PC-3 (cell line): ENCODE measurements around the gene NUDT3. TPM values are rescaled to one million over a fixed set of nuclear protein-coding genes. Genes with fewer than 3 reads are reported as not detected.

Experiments used
- ATAC-seq: fragments of 200-7000 bp; cut with Tn5 transposase; 2 replicates; pipeline ENCODE4 v1.9.1; 2020; ENCODE audit warnings: mild to moderate bottlenecking, moderate library complexity
- BruUV-seq: library from RNA; stranded (reverse); fragments of 400-500 nt; replicated peaks from 2 replicates; lab custom pipeline; 2021; lab: Mats Ljungman, UMichigan
- CTCF ChIA-PET: fragments of 300-600 bp; sonication (Branson Sonifier 250); formaldehyde crosslinking; loops from one replicate; lab custom pipeline; 2022; ENCODE audit warnings: antibody characterized with exemption; lab: Charles Lee
- POLR2A ChIA-PET: fragments of 300-600 bp; sonication (Branson Sonifier 250); formaldehyde crosslinking; loops from one replicate; lab custom pipeline; 2022; ENCODE audit warnings: antibody characterized with exemption; ENCODE audit not compliant: unreplicated experiment; lab: Charles Lee
- DNase-seq: peaks from one replicate; pipeline ENCODE4 v3.0.0-alpha.2; 2015
- H2AFZ ChIP-seq: fragments of 300-600 bp; sonication (generic); 2 replicates; pipeline ENCODE4 v1.6.0; 2016; ENCODE audit warnings: antibody characterized with exemption, low read length
- H3F3A ChIP-seq: fragments of 300-600 bp; sonication (generic); one replicate; pipeline ENCODE4 v1.6.0; 2017; ENCODE audit warnings: antibody characterized with exemption, low read length, control low read depth, mild to moderate bottlenecking; ENCODE audit not compliant: unreplicated experiment
- H3K27ac ChIP-seq: fragments of 300-600 bp; sonication (generic); 2 replicates; pipeline ENCODE4 v1.5.1; 2016; ENCODE audit warnings: mild to moderate bottlenecking, low read length
- H3K27me3 ChIP-seq: fragments of 300-600 bp; sonication (generic); 2 replicates; pipeline ENCODE4 v1.6.1; 2016; ENCODE audit warnings: low read length, mixed read lengths
- H3K36me3 ChIP-seq: fragments of 300-600 bp; sonication (generic); 2 replicates; pipeline ENCODE4 v1.6.1; 2016; ENCODE audit warnings: low read depth, mixed run types, low read length, mixed read lengths
- H3K4me1 ChIP-seq: fragments of 300-600 bp; sonication (generic); 2 replicates; pipeline ENCODE4 v1.5.1; 2016; ENCODE audit warnings: low read length; ENCODE audit not compliant: insufficient read depth
- H3K4me2 ChIP-seq: fragments of 300-600 bp; sonication (generic); 2 replicates; pipeline ENCODE4 v1.6.0; 2016; ENCODE audit warnings: low read length
- H3K4me3 ChIP-seq: fragments of 300-600 bp; sonication (generic); 2 replicates; pipeline ENCODE4 v1.5.1; 2016; ENCODE audit warnings: mild to moderate bottlenecking, low read length, mixed read lengths
- H3K79me2 ChIP-seq: fragments of 300-600 bp; sonication (generic); 2 replicates; pipeline ENCODE4 v1.6.1; 2017; ENCODE audit warnings: low read length, mixed read lengths
- H3K9ac ChIP-seq: fragments of 300-600 bp; sonication (generic); 2 replicates; pipeline ENCODE4 v1.6.0; 2016; ENCODE audit warnings: mild to moderate bottlenecking, low read length
- H3K9me2 ChIP-seq: fragments of 300-600 bp; sonication (generic); replicated peaks from 2 replicates; pipeline ENCODE4 v1.6.1; 2016; ENCODE audit warnings: mixed run types, low read length, mixed read lengths
- H3K9me3 ChIP-seq: fragments of 300-600 bp; sonication (generic); 2 replicates; pipeline ENCODE4 v1.6.1; 2016; ENCODE audit warnings: low read length, mixed read lengths
- H4K20me1 ChIP-seq: fragments of 300-600 bp; sonication (generic); 2 replicates; pipeline ENCODE4 v1.6.1; 2016; ENCODE audit warnings: low read length, mixed read lengths
- EZH2 ChIP-seq: fragments of 300-600 bp; sonication (generic); IDR thresholded peaks from one replicate; pipeline ENCODE4 v1.6.1; 2017; ENCODE audit warnings: antibody characterized with exemption, mild to moderate bottlenecking, low read length; ENCODE audit not compliant: unreplicated experiment
- EZH2phosphoT487 ChIP-seq: fragments of 300-600 bp; sonication (generic); IDR thresholded peaks from 2 replicates; pipeline ENCODE4 v1.6.1; 2018; ENCODE audit warnings: mild to moderate bottlenecking, antibody characterized with exemption, low read length, borderline replicate concordance
- intact Hi-C: fragments of 100-400 bp; cut with micrococcal nuclease; formaldehyde crosslinking; loops from 2 replicates; pipeline ENCODE4 v1.9.0; 2023
- total RNA-seq: library from RNA; depleted of rRNA; stranded (reverse); fragments of >200 nt; gene quantifications from 2 replicates; pipeline ENCODE4 v1.2.3, GENCODE V29; 2014
- TF ChIP-seq, protein P1 (sequence below): fragments of 300-600 bp; sonication (generic); conservative IDR thresholded peaks from 2 replicates; pipeline ENCODE4 v1.5.1; 2017; ENCODE audit warnings: antibody characterized with exemption, low read depth, mild to moderate bottlenecking, low read length

Gene NUDT3
- total RNA-seq, 1 experiment from 2014 or later = 24.6 TPM

GRCh38 chr6:34236131-34236442, 156.4 kb downstream of the NUDT3 start:
- Histone ChIP-seq H3K9me2 (no peaks in the 10 kb centered on the region), H3K4me2 (peak overlapping the region; percentile 90), H3K36me3 (peaks cover 27% of the 10 kb centered on the region), H3K27ac (peak overlapping the region; percentile 81), H3K9me3 (no peaks in the 10 kb centered on the region), H2AFZ (peak overlapping the region; percentile 34; the same call in 1 of the 2 replicates), H3K79me2 (peaks cover 39% of the 10 kb centered on the region), H3K4me3 (peak overlapping the region; percentile 62), H4K20me1 (peaks cover 30% of the 10 kb centered on the region), H3K4me1 (peaks cover 39% of the 10 kb centered on the region), H3F3A (peaks cover 10% of the 10 kb centered on the region), H3K27me3 (no peaks in the 10 kb centered on the region), H3K9ac (peak overlapping the region; percentile 43)
- peak; percentile 62 for DNase-seq
- ChIA-PET POLR2A (interaction anchor here (0.7 to 1.0 kb wide), 2 partner anchors 12 to 383 kb away, joined by 4 to 29 read pairs; no protein-coding TSS in a partner anchor), CTCF (no interaction called here)
- intact Hi-C loops = no loop called here
- no peak for TF ChIP-seq EZH2
- TF ChIP-seq, protein P1, sequence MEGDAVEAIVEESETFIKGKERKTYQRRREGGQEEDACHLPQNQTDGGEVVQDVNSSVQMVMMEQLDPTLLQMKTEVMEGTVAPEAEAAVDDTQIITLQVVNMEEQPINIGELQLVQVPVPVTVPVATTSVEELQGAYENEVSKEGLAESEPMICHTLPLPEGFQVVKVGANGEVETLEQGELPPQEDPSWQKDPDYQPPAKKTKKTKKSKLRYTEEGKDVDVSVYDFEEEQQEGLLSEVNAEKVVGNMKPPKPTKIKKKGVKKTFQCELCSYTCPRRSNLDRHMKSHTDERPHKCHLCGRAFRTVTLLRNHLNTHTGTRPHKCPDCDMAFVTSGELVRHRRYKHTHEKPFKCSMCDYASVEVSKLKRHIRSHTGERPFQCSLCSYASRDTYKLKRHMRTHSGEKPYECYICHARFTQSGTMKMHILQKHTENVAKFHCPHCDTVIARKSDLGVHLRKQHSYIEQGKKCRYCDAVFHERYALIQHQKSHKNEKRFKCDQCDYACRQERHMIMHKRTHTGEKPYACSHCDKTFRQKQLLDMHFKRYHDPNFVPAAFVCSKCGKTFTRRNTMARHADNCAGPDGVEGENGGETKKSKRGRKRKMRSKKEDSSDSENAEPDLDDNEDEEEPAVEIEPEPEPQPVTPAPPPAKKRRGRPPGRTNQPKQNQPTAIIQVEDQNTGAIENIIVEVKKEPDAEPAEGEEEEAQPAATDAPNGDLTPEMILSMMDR = no peak
- TF ChIP-seq EZH2phosphoT487 = no peak
- TSS peak; percentile 99 for BruUV-seq
- ATAC-seq = peak; percentile 6; the same call in 1 of the 2 replicates

DNA sequence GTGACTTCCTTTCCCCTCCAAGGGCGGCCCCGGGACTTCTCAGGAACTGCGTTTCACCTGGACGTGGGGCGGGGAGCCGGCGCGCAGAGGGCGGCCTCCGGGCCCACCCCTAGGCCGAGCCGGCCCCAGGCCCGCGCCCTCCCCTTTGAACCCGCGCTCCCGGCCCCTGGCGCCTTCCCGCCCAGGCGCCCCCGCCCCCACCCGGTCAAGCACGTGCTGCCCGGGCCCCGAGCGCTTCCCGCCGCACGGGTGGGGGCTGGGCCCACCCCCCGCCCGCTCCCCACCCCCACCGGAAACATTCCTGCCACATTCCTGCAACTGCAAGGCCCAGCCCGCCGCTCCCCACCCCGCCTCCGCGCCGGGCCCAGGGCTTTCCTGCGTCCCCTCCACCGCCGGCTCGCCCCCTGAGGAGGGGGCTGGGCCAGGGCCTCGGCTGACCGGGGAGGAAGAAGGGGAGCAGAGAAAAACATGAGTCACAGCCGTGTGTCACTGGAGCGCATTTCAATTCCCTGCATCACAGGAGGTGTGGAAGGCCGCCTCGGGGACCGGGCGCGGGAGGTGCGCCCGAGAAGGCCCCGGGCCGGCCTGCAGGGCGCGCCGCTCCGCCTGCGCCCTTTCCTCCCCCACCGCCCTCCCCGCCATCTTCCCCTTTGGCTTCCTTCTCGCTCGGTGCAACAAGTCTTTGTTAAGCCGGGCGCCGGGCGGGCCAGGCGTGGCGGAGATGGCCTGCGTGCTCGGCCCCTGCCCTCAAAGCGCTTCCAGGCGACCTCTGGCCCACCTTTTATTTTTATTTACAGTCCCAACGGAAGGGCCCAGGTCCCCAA, 156.9 kb downstream of the NUDT3 start:
- peaks cover 34% of the 10 kb centered on the region for H3K4me1 ChIP-seq
- TF ChIP-seq EZH2phosphoT487 (peak; percentile 88), EZH2 (no peak)
- H3K4me3 ChIP-seq = peak overlapping the region; percentile 62
- peaks cover 12% of the 10 kb centered on the region for H3F3A ChIP-seq
- ATAC-seq = peak; percentile 66
- peak overlapping the region; percentile 90 for H3K4me2 ChIP-seq
- H3K36me3 ChIP-seq = peaks cover 22% of the 10 kb centered on the region
- H3K27me3 ChIP-seq = no peaks in the 10 kb centered on the region
- intact Hi-C loops = no loop called here
- ChIA-PET POLR2A (no interaction called here), CTCF (no interaction called here)
- no TSS peak for BruUV-seq
- H4K20me1 ChIP-seq = peaks cover 24% of the 10 kb centered on the region
- H2AFZ ChIP-seq = peak overlapping the region; percentile 34; the same call in 1 of the 2 replicates
- DNase-seq = peak; percentile 95
- H3K27ac ChIP-seq = peak overlapping the region; percentile 81
- no peaks in the 10 kb centered on the region for H3K9me3 ChIP-seq
- H3K9ac ChIP-seq = peak overlapping the region; percentile 43
- peaks cover 33% of the 10 kb centered on the region for H3K79me2 ChIP-seq
- no peaks in the 10 kb centered on the region for H3K9me2 ChIP-seq

DNA sequence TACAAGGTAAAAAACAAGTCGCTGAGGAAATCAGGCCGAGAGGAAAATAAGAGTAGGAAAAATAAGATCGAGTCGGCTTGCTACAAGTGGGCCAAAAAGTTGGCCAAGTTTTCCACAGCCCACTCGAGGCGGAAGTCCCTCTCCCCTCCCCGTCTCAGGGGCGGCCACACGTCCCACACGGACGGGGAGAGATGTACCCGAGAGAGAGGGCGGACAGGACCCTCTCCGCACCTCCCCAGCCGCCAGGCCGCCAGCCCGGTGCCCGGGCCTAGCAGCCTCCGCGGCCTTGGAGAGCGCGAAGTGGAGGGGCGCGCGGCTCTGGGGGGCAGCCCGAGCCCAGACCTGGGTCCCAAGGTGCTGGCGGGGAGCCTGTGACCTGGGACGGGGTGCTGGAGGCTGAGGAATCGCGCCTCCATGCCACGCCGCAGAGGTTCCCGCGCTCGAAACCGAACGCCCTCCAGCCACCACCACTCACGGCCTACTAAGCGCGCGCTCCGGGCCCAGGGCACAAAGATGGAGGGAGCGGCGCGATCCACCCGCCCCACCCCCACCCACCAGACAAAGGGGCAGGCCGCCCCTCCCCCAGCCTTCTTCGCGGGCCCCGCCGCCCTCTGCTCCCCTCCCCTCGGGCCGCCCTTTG, 157.7 kb downstream of the NUDT3 start:
- Histone ChIP-seq H3K9me2 (no peaks in the 10 kb centered on the region), H3K9ac (no peak overlapping the region), H3K9me3 (no peaks in the 10 kb centered on the region), H3K4me1 (peaks cover 26% of the 10 kb centered on the region), H2AFZ (no peak overlapping the region), H3K4me2 (no peak overlapping the region), H3K4me3 (no peak overlapping the region), H4K20me1 (peaks cover 17% of the 10 kb centered on the region), H3K27ac (no peak overlapping the region), H3F3A (peaks cover 12% of the 10 kb centered on the region), H3K36me3 (peaks cover 14% of the 10 kb centered on the region), H3K79me2 (peaks cover 26% of the 10 kb centered on the region), H3K27me3 (no peaks in the 10 kb centered on the region)
- TF ChIP-seq, protein P1 = no peak
- no peak for TF ChIP-seq EZH2
- no peak for TF ChIP-seq EZH2phosphoT487
- DNase-seq (no peak), ATAC-seq (no peak)
- ChIA-PET CTCF (no interaction called here), POLR2A (no interaction called here)
- intact Hi-C loops = no loop called here
- BruUV-seq = no TSS peak
